Measurements from ENCODE around the gene PGBD1.

DNA sequence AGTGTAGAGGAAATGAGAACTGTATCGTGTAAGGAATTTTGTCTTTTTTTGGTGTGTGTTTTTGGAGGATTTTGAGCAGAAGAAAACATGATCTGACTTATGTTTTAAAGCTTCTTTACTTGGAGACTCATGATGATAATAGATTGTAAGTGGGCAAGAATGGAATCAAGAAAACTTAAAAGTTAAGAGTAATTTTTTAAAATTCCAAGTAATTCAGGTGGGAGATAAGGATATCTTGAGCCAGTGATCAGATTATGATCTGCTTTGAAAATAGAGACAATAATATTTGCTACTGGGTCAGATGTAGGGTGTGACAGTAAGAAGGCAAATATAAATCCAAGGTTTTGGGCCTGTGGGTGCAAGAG, 13.7 kb upstream of the PGBD1 start:
- TF ChIP-seq, protein P1, sequence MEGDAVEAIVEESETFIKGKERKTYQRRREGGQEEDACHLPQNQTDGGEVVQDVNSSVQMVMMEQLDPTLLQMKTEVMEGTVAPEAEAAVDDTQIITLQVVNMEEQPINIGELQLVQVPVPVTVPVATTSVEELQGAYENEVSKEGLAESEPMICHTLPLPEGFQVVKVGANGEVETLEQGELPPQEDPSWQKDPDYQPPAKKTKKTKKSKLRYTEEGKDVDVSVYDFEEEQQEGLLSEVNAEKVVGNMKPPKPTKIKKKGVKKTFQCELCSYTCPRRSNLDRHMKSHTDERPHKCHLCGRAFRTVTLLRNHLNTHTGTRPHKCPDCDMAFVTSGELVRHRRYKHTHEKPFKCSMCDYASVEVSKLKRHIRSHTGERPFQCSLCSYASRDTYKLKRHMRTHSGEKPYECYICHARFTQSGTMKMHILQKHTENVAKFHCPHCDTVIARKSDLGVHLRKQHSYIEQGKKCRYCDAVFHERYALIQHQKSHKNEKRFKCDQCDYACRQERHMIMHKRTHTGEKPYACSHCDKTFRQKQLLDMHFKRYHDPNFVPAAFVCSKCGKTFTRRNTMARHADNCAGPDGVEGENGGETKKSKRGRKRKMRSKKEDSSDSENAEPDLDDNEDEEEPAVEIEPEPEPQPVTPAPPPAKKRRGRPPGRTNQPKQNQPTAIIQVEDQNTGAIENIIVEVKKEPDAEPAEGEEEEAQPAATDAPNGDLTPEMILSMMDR (IDR thresholded peaks at IDR 0.05; ENCODE audit: poor library complexity): no peak
- no peak for TF ChIP-seq EZH2 (IDR thresholded peaks at IDR 0.05; ENCODE audit: borderline replicate concordance)
- TF ChIP-seq EZH2phosphoT487 (IDR thresholded peaks at IDR 0.05; ENCODE audit: low read depth, severe bottlenecking, unreplicated experiment): no peak

Measured in hepatocyte (in vitro differentiated cells).